ENCODE measurements around the gene USH2A. TPM values are rescaled to one million over a fixed set of nuclear protein-coding genes. Genes with fewer than 3 reads are reported as not detected.

USH2A gene
- total RNA-seq, 1 experiment from 2014 or later, result not detected

DNA sequence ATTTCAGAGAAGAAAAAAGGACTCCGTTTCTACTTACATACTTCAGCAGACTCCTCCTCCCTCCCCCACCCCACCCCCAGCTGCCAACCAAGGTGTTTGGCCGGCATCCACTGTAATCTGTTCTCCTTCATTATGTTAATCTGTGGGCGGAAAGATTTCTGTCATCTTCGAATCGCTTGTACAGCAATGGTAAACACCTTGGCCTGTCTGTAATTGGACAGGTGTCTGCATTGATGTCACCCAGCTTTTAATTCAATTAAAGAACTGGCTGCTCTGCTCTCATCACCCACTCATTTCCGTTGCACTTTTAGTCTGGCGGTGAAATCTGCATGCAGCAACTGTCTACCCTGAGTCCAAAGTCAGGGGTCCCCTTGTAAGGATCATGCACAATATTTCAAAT lies 368.6 kb downstream of the USH2A start:
- TF ChIP-seq, protein P1, sequence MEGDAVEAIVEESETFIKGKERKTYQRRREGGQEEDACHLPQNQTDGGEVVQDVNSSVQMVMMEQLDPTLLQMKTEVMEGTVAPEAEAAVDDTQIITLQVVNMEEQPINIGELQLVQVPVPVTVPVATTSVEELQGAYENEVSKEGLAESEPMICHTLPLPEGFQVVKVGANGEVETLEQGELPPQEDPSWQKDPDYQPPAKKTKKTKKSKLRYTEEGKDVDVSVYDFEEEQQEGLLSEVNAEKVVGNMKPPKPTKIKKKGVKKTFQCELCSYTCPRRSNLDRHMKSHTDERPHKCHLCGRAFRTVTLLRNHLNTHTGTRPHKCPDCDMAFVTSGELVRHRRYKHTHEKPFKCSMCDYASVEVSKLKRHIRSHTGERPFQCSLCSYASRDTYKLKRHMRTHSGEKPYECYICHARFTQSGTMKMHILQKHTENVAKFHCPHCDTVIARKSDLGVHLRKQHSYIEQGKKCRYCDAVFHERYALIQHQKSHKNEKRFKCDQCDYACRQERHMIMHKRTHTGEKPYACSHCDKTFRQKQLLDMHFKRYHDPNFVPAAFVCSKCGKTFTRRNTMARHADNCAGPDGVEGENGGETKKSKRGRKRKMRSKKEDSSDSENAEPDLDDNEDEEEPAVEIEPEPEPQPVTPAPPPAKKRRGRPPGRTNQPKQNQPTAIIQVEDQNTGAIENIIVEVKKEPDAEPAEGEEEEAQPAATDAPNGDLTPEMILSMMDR (conservative IDR thresholded peaks at IDR 0.05; ENCODE audit: low read depth, low read length), result no peak
- no peak for TF ChIP-seq EZH2 (IDR thresholded peaks at IDR 0.05; ENCODE audit: borderline replicate concordance, low read depth, low read length, poor library complexity, severe bottlenecking)
- H3K27me3 ChIP-seq (replicated peaks; ENCODE audit: insufficient read depth, low read depth, low read length, poor library complexity), result peaks cover 5% of the 10 kb centered on the region
- intact Hi-C loops (cut with micrococcal nuclease; ENCODE audit: unreplicated experiment), result no loop called here
- H3K9me3 ChIP-seq (ENCODE audit: low read depth, low read length, poor library complexity, severe bottlenecking), result no peaks in the 10 kb centered on the region
- DNase-seq (ENCODE audit: low spot score), result no peak
- H3K4me3 ChIP-seq (ENCODE audit: low read depth, low read length, poor library complexity, severe bottlenecking), result no peak overlapping the region
- POLR2A ChIA-PET (ENCODE audit: low non-redundant PET), result no interaction called here
- H3K36me3 ChIP-seq (ENCODE audit: insufficient read depth, low read length, poor library complexity, severe bottlenecking), result no peaks in the 10 kb centered on the region
- CTCF ChIA-PET, result no interaction called here
- no TSS peak for BruUV-seq (replicated peaks)
- no peaks in the 10 kb centered on the region for H3K4me1 ChIP-seq (ENCODE audit: insufficient read depth, low read length, poor library complexity, severe bottlenecking)
- H3K27ac ChIP-seq (ENCODE audit: low read depth, low read length, poor library complexity, severe bottlenecking), result no peak overlapping the region

DNA sequence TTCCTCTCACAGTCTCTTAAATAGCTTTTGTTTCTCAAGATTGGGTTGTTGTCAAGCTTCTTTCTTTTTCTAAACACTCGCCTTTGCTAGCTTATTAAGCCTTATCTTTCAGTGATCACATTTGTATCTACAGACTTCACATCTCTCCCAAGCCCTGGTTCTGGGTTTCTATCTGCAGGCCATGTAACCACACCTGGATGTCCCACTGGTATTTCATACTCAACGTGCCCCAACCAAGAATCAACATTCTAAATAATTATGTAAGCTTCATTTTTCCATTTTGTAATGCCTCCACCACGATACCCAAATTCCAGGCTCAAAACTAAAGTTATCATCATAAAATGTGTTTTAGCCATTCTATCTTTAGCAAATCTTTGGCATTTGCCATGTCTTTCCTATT lies 372.2 kb downstream of the USH2A start:
- Histone ChIP-seq H3K27me3 (replicated peaks; ENCODE audit: insufficient read depth, low read depth, low read length, poor library complexity) (peaks cover 4% of the 10 kb centered on the region), H3K36me3 (ENCODE audit: insufficient read depth, low read length, poor library complexity, severe bottlenecking) (no peaks in the 10 kb centered on the region), H3K9me3 (ENCODE audit: low read depth, low read length, poor library complexity, severe bottlenecking) (no peaks in the 10 kb centered on the region), H3K4me3 (ENCODE audit: low read depth, low read length, poor library complexity, severe bottlenecking) (no peak overlapping the region), H3K27ac (ENCODE audit: low read depth, low read length, poor library complexity, severe bottlenecking) (no peak overlapping the region), H3K4me1 (ENCODE audit: insufficient read depth, low read length, poor library complexity, severe bottlenecking) (no peaks in the 10 kb centered on the region)
- BruUV-seq (replicated peaks), result no TSS peak
- intact Hi-C loops (cut with micrococcal nuclease; ENCODE audit: unreplicated experiment), result no loop called here
- TF ChIP-seq EZH2 (IDR thresholded peaks at IDR 0.05; ENCODE audit: borderline replicate concordance, low read depth, low read length, poor library complexity, severe bottlenecking), result no peak
- TF ChIP-seq, protein P1 (conservative IDR thresholded peaks at IDR 0.05; ENCODE audit: low read depth, low read length), result no peak
- DNase-seq (ENCODE audit: low spot score), result no peak
- ChIA-PET POLR2A (ENCODE audit: low non-redundant PET) (no interaction called here), CTCF (interaction anchor here (0.6 kb wide), 1 partner anchor 140 kb away, joined by 3 read pairs; no protein-coding TSS in a partner anchor)

DNA sequence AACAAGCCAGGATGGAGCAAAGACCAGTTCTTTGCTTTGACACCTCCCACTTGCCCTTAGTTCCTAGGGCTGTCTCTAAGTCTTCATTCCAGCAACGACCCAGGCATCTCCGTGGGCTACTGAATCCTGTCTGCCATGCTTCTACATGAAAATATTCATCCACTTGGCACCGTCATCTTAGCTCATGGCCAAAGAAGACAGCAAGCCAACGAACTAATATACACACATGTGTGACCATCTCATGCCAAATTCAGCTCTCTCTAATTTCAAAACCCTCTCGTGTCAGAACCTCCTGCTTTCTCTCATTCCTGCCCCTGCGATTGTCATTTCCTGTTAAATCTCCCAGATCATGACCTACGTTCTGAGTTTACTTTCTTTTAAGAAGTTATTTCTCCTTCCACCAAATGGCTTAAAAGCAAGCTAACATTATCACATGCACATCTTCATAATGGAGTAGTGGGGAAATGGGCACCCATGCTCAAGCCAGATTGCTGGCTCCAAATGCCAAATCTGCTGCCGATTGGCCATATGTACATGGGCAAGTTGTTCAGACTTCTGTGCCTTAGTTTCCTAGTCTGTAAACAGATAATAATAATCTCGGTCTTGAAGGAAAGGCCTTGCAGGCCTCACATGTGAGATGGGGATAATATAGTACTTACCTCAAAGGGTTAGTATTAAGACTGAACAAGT lies 373.4 kb downstream of the USH2A start:
- Histone ChIP-seq H3K9me3 (ENCODE audit: low read depth, low read length, poor library complexity, severe bottlenecking) (no peaks in the 10 kb centered on the region), H3K4me3 (ENCODE audit: low read depth, low read length, poor library complexity, severe bottlenecking) (no peak overlapping the region), H3K27me3 (replicated peaks; ENCODE audit: insufficient read depth, low read depth, low read length, poor library complexity) (no peaks in the 10 kb centered on the region), H3K36me3 (ENCODE audit: insufficient read depth, low read length, poor library complexity, severe bottlenecking) (no peaks in the 10 kb centered on the region), H3K27ac (ENCODE audit: low read depth, low read length, poor library complexity, severe bottlenecking) (no peak overlapping the region), H3K4me1 (ENCODE audit: insufficient read depth, low read length, poor library complexity, severe bottlenecking) (no peaks in the 10 kb centered on the region)
- intact Hi-C loops (cut with micrococcal nuclease; ENCODE audit: unreplicated experiment), result no loop called here
- ChIA-PET POLR2A (ENCODE audit: low non-redundant PET) (no interaction called here), CTCF (no interaction called here)
- no peak for TF ChIP-seq EZH2 (IDR thresholded peaks at IDR 0.05; ENCODE audit: borderline replicate concordance, low read depth, low read length, poor library complexity, severe bottlenecking)
- TF ChIP-seq, protein P1 (conservative IDR thresholded peaks at IDR 0.05; ENCODE audit: low read depth, low read length), result no peak
- no peak for DNase-seq (ENCODE audit: low spot score)
- BruUV-seq (replicated peaks), result no TSS peak

Measured in A673 (cell line).